NT2/D1 (cell line): ENCODE results near the gene APOL6.

Experiments used
- SUZ12 ChIP-seq: IDR thresholded peaks from 2 replicates; pipeline ENCODE4 v1.6.1; 2011; ENCODE audit not compliant: insufficient read length, insufficient read depth; ENCODE audit errors: extremely low read depth
- YY1 ChIP-seq: IDR thresholded peaks from 2 replicates; pipeline ENCODE4 v1.6.1; 2011; ENCODE audit not compliant: insufficient read length, insufficient read depth

GRCh38 chr22:35661464-35661863 lies 13.2 kb downstream of the APOL6 start:
- TF ChIP-seq SUZ12 (no peak), YY1 (no peak)
